ENCODE data around the gene R3HDM2. TPM values are rescaled to one million over a fixed set of nuclear protein-coding genes. Genes with fewer than 3 reads are reported as not detected.

The R3HDM2 gene
- total and polyA plus RNA-seq, 8 donors: 14.5 to 39.8 (median 24.4) TPM

DNA sequence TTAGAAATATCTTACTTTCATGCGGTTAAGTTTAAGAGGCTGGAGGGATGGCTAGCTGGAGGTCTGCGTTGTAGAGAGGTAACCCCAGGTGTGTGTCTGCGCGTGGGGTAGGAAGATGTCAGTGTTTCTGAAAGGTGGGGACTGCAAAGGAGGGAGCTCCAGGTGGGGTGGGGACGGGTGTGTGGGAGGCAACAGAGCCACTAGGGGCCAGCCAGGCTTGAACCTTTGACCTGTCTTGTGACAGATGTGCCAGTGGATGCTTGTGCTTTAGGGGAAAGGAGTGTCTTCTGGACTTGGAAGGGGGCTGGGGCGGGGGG lies 29.6 kb upstream of the R3HDM2 start:
- Histone ChIP-seq H3K36me3 (no peaks in the 10 kb centered on the region), H3K4me1 (peaks cover 0 to 12% (median 10%) of the 10 kb centered on the region in 3 donors), H3K27me3 (no peaks in the 10 kb centered on the region), H3K9me3 (no peaks in the 10 kb centered on the region), H3K4me3 (peak overlapping the region in 1 of 4 donors; percentile 70), H3K27ac (no peak overlapping the region)
- intact Hi-C loops (cut with DNase I): no loop called here
- DNase-seq (peak in 1 of 6 donors; percentile 57), ATAC-seq (no peak), FAIRE-seq (no peak)
- TF ChIP-seq CTCF (IDR thresholded peaks at IDR 0.05): no peak
- 3 to 4% methylated on average over 6 of the region's 6 CpGs for WGBS, 2 donors

- TF ChIP-seq CTCF (IDR thresholded peaks at IDR 0.05): no peak
- FAIRE-seq (no peak), ATAC-seq (peak in 1 of 4 donors; percentile 0), DNase-seq (peak in 3 of 6 donors; percentile 56 to 71 (median 65))
- no peaks in the 10 kb centered on the region for H3K9me3 ChIP-seq
- H3K4me1 ChIP-seq: peaks cover 0 to 12% (median 10%) of the 10 kb centered on the region in 3 donors
- H3K36me3 ChIP-seq: no peaks in the 10 kb centered on the region
- H3K27ac ChIP-seq: peak within 1 kb of the TSS in 3 of 4 donors; percentile 37 to 69 (median 50)
- intact Hi-C loops (cut with DNase I): loop anchor here in 2 of 3 donors (10.0 kb wide), 2 partner anchors 155 to 245 kb away; partner anchors contain the start of gene NXPH4 (in 1 of the 2)
- 1 to 2% methylated on average over 31 to 35 of the region's 36 CpGs for WGBS, 2 donors
- H3K4me3 ChIP-seq: peak within 1 kb of the TSS; percentile 34 to 70 (median 56)
- no peaks in the 10 kb centered on the region for H3K27me3 ChIP-seq
These were observed 29.1 kb upstream of the R3HDM2 start, which contains the start of gene GLI1 for GRCh38 chr12:57459750-57460467. GLI1 (plus strand) TSS chr12:57459785; CDS start chr12:57463692, 3,907 bp downstream.

DNA sequence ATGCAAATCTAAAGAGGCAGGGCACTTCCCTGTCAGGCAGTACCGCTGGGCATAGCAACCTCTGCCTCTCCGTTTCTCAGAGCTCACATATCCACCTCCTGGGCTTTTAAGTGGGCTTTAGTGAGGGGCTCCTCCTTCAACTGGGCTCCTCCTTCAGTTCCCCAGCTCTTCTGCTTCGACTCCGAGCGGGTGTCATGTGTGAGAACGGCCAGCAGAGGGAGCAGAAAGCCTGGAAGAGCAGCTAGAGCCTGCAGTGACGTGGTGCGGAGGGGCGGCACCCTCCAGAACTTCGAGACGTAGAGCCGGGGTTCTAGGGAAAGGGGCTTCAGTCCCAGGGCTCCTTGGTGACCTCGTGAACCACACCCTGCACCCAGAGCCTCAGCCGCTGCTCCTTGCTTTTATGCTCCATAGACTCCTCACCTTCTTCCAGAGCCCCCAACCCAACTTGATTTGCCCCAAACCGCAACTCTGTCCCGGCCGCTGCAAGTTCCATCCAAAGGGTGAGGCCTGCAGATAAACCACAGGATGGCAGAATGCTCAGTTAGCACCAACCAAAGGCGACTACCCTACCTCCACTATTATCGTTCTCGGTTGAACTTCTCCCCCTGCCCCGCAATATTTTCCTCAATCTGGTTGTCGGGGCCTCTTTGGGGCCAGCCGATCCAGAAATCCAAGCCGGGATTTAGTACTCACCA lies 28.4 kb upstream of the R3HDM2 start:
- FAIRE-seq (no peak), ATAC-seq (peak; percentile 78 to 89 (median 86)), DNase-seq (peak; percentile 87 to 95 (median 94))
- 0% methylated on average over 24 of the region's 24 CpGs for WGBS, 2 donors
- intact Hi-C loops (cut with DNase I): loop anchor here in 2 of 3 donors (10.0 kb wide), 2 partner anchors 154 to 244 kb away; partner anchors contain the start of gene NXPH4 (in 1 of the 2)
- no peaks in the 10 kb centered on the region for H3K36me3 ChIP-seq
- peak overlapping the region; percentile 34 to 70 (median 56) for H3K4me3 ChIP-seq
- H3K27me3 ChIP-seq: no peaks in the 10 kb centered on the region
- peak overlapping the region in 3 of 4 donors; percentile 37 to 69 (median 50) for H3K27ac ChIP-seq
- H3K9me3 ChIP-seq: no peaks in the 10 kb centered on the region
- TF ChIP-seq CTCF (IDR thresholded peaks at IDR 0.05): peak; percentile 92 to 93 (median 92)
- peaks cover 0 to 12% (median 10%) of the 10 kb centered on the region in 3 donors for H3K4me1 ChIP-seq

DNA sequence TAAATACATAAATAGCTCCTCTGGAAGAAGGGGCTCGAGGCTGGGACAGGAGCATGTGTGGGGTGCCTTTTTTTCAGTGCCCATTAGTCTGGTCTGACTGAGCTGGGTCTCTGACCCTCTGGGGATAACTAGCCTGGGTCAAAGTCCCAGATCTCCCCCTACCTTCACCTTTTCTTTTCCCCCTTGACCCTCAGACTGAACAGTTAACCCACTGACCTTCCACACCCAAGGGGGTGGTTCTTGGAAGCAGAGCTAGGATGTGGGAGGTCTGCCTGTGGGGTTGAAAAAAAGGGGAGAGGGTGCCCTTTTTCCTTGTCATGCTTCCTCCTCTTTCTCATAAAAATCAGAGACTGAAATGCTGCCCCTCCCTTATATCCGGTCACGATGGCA lies 27.8 kb upstream of the R3HDM2 start:
- Histone ChIP-seq H3K4me1 (peaks cover 0 to 12% (median 10%) of the 10 kb centered on the region in 3 donors), H3K9me3 (no peaks in the 10 kb centered on the region), H3K36me3 (no peaks in the 10 kb centered on the region), H3K27me3 (no peaks in the 10 kb centered on the region), H3K4me3 (peak overlapping the region in 3 of 4 donors; percentile 53 to 70 (median 59)), H3K27ac (peak overlapping the region in 2 of 4 donors; percentile 50 to 69)
- TF ChIP-seq CTCF (IDR thresholded peaks at IDR 0.05): no peak
- DNase-seq (no peak), ATAC-seq (no peak), FAIRE-seq (no peak)
- intact Hi-C loops (cut with DNase I): loop anchor here in 2 of 3 donors (10.0 kb wide), 2 partner anchors 154 to 244 kb away; partner anchors contain the start of gene NXPH4 (in 1 of the 2)
- 35 to 36% methylated on average over 3 of the region's 3 CpGs for WGBS, 2 donors
